Kidney epithelial cell (primary cell): ENCODE measurements around the gene DNER. TPM values are rescaled to one million over a fixed set of nuclear protein-coding genes. Genes with fewer than 3 reads are reported as not detected.

Source experiments
- DNase-seq: peaks from one replicate; pipeline ENCODE4 v3.0.0-alpha.2; 2010; ENCODE audit warnings: low read depth
- H3K27me3 ChIP-seq: 2 replicates; pipeline ENCODE4 v1.6.0; 2011; ENCODE audit warnings: low read length; ENCODE audit not compliant: control insufficient read depth, insufficient read depth
- H3K36me3 ChIP-seq: 2 replicates; pipeline ENCODE4 v1.5.1; 2011; ENCODE audit warnings: low read length; ENCODE audit not compliant: control insufficient read depth, insufficient read depth
- H3K4me3 ChIP-seq: 2 replicates; pipeline ENCODE4 v1.5.1; 2011; ENCODE audit warnings: low read depth, mild to moderate bottlenecking, control low read depth, low read length
- CTCF ChIP-seq: IDR thresholded peaks from 2 replicates; pipeline ENCODE4 v1.5.1; 2011; ENCODE audit warnings: mild to moderate bottlenecking, moderate library complexity, low read length, control low read depth, inconsistent platforms; ENCODE audit not compliant: insufficient read depth, poor library complexity, severe bottlenecking
- total RNA-seq: library from RNA; depleted of rRNA; stranded (reverse); fragments of >200 nt; gene quantifications from 2 replicates; pipeline ENCODE4 v1.2.3, GENCODE V29; 2015

DNER gene
- total RNA-seq, 1 donor from 2014 or later, result 5.5 TPM

DNA sequence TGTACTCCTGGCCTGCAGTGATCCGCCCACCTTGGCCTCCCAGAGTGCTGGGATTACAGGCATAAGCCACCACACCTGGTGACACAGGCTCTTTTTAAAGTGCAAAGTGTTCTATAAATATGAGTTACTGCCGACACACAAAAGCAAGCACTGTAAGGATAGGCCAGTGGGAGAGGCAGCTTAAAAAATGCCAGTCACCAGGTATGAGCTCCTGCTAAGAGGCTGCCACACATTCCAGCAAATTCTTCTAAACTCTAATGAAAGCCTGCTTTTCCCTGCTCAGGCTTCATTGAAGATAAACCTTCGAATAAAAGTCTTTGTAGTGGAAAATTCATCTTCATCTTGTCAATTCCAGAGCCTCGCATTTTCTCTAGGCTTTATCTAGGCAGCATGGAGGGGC lies 240.2 kb downstream of the DNER start:
- no peak overlapping the region for H3K4me3 ChIP-seq
- no peaks in the 10 kb centered on the region for H3K36me3 ChIP-seq
- no peak for TF ChIP-seq CTCF
- DNase-seq, result no peak
- no peaks in the 10 kb centered on the region for H3K27me3 ChIP-seq

DNA sequence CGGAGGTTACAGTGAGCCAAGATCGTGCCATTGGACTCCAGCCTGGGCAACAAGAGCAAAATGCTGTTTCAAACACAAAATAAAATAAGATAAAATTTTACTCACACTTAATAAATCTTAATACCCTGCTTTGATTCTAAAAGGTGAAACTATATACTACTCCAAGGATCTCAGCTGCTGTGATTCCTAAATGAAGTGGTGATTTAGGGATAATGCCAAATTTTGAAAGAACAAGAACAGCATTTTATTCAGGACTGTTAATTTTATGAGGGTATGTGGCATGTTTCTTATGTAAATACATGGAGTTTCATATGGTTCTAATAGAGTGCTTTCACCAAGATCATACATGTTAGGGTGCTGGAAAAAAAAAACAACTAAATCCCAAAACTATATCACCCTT lies 243.6 kb downstream of the DNER start:
- no peak for DNase-seq

DNA sequence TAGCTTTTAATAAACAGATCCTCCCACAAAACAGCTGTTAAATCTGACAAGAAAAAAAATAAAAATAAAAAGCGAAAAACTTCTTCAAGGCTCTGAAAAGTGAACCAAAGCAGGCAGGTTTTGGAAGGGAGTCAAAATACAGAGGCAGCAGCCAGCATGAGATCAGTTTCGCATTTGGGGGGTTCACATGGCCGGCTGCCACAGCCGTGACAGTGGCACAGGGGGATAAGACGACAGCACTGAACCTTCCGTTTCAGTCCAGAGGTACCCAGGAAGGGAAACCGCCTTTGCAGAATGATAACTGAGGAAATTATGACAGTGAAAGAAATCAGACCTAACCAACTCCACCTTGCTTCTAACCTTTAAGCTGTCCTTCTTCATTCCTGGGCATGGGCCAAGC lies 246.6 kb downstream of the DNER start:
- H3K4me3 ChIP-seq, result no peak overlapping the region
- no peak for TF ChIP-seq CTCF
- no peak for DNase-seq
- no peaks in the 10 kb centered on the region for H3K36me3 ChIP-seq
- H3K27me3 ChIP-seq, result no peaks in the 10 kb centered on the region

More for the DNA sequence above, 243.6 kb downstream of the DNER start:
- Histone ChIP-seq H3K4me3 (no peak overlapping the region), H3K36me3 (no peaks in the 10 kb centered on the region), H3K27me3 (no peaks in the 10 kb centered on the region)
- no peak for TF ChIP-seq CTCF

- Histone ChIP-seq H3K27me3 (no peaks in the 10 kb centered on the region), H3K4me3 (no peak overlapping the region), H3K36me3 (no peaks in the 10 kb centered on the region)
- TF ChIP-seq CTCF, result no peak
- DNase-seq, result no peak
These were observed 250.5 kb downstream of the DNER start for GRCh38 chr2:229463841-229464346.

GRCh38 chr2:229462112-229462511 lies 252.2 kb downstream of the DNER start:
- DNase-seq, result no peak
- H3K27me3 ChIP-seq, result no peaks in the 10 kb centered on the region
- TF ChIP-seq CTCF, result no peak
- H3K36me3 ChIP-seq, result no peaks in the 10 kb centered on the region
- H3K4me3 ChIP-seq, result no peak overlapping the region

DNA sequence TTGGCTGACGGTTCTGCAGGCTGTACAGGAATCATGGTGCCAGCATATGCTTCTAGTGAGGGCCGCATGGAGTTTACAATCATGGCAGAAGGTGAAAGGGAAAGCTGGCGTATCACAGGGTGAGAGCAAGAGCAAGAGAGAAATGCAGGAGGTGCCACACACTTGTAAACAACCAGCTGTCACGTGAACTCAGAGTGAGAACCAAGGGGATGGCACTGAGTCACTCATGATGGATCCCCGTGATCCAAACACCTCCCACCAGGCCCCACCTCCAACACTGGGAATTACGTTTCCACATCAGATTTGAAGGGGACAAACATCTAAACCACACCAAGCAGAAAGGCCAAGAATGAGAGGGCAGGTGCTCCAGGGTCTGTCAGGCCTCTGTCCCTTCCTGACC lies 258.3 kb downstream of the DNER start:
- Histone ChIP-seq H3K27me3 (no peaks in the 10 kb centered on the region), H3K4me3 (no peak overlapping the region), H3K36me3 (no peaks in the 10 kb centered on the region)
- TF ChIP-seq CTCF, result no peak
- no peak for DNase-seq
